OCI-LY7 (cell line): ENCODE results near the gene BICC1. TPM values are rescaled to one million over a fixed set of nuclear protein-coding genes. Genes with fewer than 3 reads are reported as not detected.

Experiments
- BruUV-seq: library from RNA; stranded (reverse); fragments of 400-500 nt; replicated peaks from 2 replicates; lab custom pipeline; 2021; lab: Mats Ljungman, UMichigan
- CTCF ChIA-PET: fragments of 300-600 bp; sonication (Branson Sonifier 250); formaldehyde crosslinking; loops from one replicate; lab custom pipeline; 2022; ENCODE audit warnings: antibody characterized with exemption; ENCODE audit not compliant: unreplicated experiment; lab: Charles Lee
- POLR2A ChIA-PET: fragments of 300-600 bp; sonication (Branson Sonifier 250); formaldehyde crosslinking; loops from one replicate; lab custom pipeline; 2022; ENCODE audit warnings: antibody characterized with exemption; lab: Charles Lee
- DNase-seq: peaks from one replicate; pipeline ENCODE4 v3.0.0-alpha.2; 2015; ENCODE audit warnings: low spot score
- H2AFZ ChIP-seq: fragments of 200-600 bp; sonication (generic), shearing (Covaris generic); 2 replicates; pipeline ENCODE4 v1.6.1; 2014; ENCODE audit warnings: mild to moderate bottlenecking, antibody characterized with exemption, low read length, moderate library complexity
- H3K27ac ChIP-seq: fragments of 200-600 bp; sonication (generic); 2 replicates; pipeline ENCODE4 v1.5.1; 2014; ENCODE audit warnings: mixed run types, low read depth, mild to moderate bottlenecking, moderate library complexity, low read length, inconsistent platforms; ENCODE audit not compliant: poor library complexity, severe bottlenecking
- H3K36me3 ChIP-seq: fragments of 200-600 bp; sonication (generic); 2 replicates; pipeline ENCODE4 v1.6.1; 2014; ENCODE audit warnings: mild to moderate bottlenecking, antibody characterized with exemption, low read length, moderate library complexity, mixed read lengths; ENCODE audit not compliant: insufficient read depth
- H3K4me1 ChIP-seq: fragments of 200-600 bp; sonication (generic); 2 replicates; pipeline ENCODE4 v1.5.1; 2014; ENCODE audit warnings: mild to moderate bottlenecking, low read length; ENCODE audit not compliant: insufficient read depth, poor library complexity, severe bottlenecking
- H3K4me2 ChIP-seq: fragments of 200-600 bp; sonication (generic); 2 replicates; pipeline ENCODE4 v1.6.1; 2014; ENCODE audit warnings: mild to moderate bottlenecking, low read length
- H3K4me3 ChIP-seq: fragments of 200-600 bp; sonication (generic); 2 replicates; pipeline ENCODE4 v1.5.1; 2014; ENCODE audit warnings: mild to moderate bottlenecking, low read depth, low read length; ENCODE audit not compliant: poor library complexity, severe bottlenecking
- H3K79me2 ChIP-seq: fragments of 200-600 bp; sonication (generic); 2 replicates; pipeline ENCODE4 v1.6.1; 2016; ENCODE audit warnings: low read depth, mild to moderate bottlenecking, low read length, moderate library complexity, mixed read lengths; ENCODE audit not compliant: insufficient read depth
- H3K9me2 ChIP-seq: fragments of 200-600 bp; sonication (generic); 2 replicates; pipeline ENCODE4 v1.6.1; 2016; ENCODE audit warnings: mild to moderate bottlenecking, low read length, mixed read lengths; ENCODE audit not compliant: insufficient read depth
- H3K9me3 ChIP-seq: fragments of 200-600 bp; sonication (generic); 2 replicates; pipeline ENCODE4 v1.6.1; 2014; ENCODE audit warnings: mild to moderate bottlenecking, mixed run types, low read length, mixed read lengths
- H4K20me1 ChIP-seq: fragments of 200-600 bp; sonication (generic); 2 replicates; pipeline ENCODE4 v1.6.1; 2014; ENCODE audit warnings: mild to moderate bottlenecking, antibody characterized with exemption, low read length, moderate library complexity, mixed read lengths; ENCODE audit not compliant: insufficient read depth
- EZH2phosphoT487 ChIP-seq: fragments of 200-600 bp; sonication (generic); IDR thresholded peaks from 2 replicates; pipeline ENCODE4 v1.6.1; 2018; ENCODE audit warnings: low read depth, borderline replicate concordance, mild to moderate bottlenecking, mixed run types, antibody characterized with exemption, low read length, moderate library complexity, mixed read lengths
- intact Hi-C: fragments of 100-400 bp; cut with micrococcal nuclease; formaldehyde crosslinking; loops from one replicate; pipeline ENCODE4 v1.10.0; 2022; ENCODE audit not compliant: unreplicated experiment
- total RNA-seq, 2 experiments: library from RNA; depleted of rRNA in 1 of 2; stranded (reverse); fragments of >200 nt in 1 of 2; shearing (Covaris generic) in 1 of 2; gene quantifications; 2 replicates each; pipeline ENCODE4 v1.2.3, GENCODE V29; 2014 to 2022
- TF ChIP-seq, protein P1 (sequence below): fragments of 200-600 bp; sonication (generic); conservative IDR thresholded peaks from 2 replicates; pipeline ENCODE4 v1.5.1; 2014; ENCODE audit warnings: mild to moderate bottlenecking, antibody characterized with exemption, low read length, moderate library complexity, mixed read lengths

Gene BICC1
- total RNA-seq, 2 experiments from 2014 or later: not detected

GRCh38 chr10:58746474-58747185 lies 234.0 kb downstream of the BICC1 start:
- Histone ChIP-seq H2AFZ (no peak overlapping the region), H3K4me1 (no peaks in the 10 kb centered on the region), H3K36me3 (no peaks in the 10 kb centered on the region), H3K9me2 (no peaks in the 10 kb centered on the region), H3K79me2 (no peaks in the 10 kb centered on the region), H3K9me3 (no peaks in the 10 kb centered on the region), H3K4me3 (no peak overlapping the region), H4K20me1 (no peaks in the 10 kb centered on the region), H3K4me2 (no peak overlapping the region), H3K27ac (no peak overlapping the region)
- DNase-seq: no peak
- no TSS peak for BruUV-seq
- CTCF ChIA-PET: no interaction called here
- TF ChIP-seq, protein P1, sequence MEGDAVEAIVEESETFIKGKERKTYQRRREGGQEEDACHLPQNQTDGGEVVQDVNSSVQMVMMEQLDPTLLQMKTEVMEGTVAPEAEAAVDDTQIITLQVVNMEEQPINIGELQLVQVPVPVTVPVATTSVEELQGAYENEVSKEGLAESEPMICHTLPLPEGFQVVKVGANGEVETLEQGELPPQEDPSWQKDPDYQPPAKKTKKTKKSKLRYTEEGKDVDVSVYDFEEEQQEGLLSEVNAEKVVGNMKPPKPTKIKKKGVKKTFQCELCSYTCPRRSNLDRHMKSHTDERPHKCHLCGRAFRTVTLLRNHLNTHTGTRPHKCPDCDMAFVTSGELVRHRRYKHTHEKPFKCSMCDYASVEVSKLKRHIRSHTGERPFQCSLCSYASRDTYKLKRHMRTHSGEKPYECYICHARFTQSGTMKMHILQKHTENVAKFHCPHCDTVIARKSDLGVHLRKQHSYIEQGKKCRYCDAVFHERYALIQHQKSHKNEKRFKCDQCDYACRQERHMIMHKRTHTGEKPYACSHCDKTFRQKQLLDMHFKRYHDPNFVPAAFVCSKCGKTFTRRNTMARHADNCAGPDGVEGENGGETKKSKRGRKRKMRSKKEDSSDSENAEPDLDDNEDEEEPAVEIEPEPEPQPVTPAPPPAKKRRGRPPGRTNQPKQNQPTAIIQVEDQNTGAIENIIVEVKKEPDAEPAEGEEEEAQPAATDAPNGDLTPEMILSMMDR: no peak
- TF ChIP-seq EZH2phosphoT487: no peak
- POLR2A ChIA-PET: interaction anchor here (0.7 to 1.6 kb wide), 2 partner anchors 10 to 12 kb away, joined by 3 to 5 read pairs; no protein-coding TSS in a partner anchor
- intact Hi-C loops: no loop called here

DNA sequence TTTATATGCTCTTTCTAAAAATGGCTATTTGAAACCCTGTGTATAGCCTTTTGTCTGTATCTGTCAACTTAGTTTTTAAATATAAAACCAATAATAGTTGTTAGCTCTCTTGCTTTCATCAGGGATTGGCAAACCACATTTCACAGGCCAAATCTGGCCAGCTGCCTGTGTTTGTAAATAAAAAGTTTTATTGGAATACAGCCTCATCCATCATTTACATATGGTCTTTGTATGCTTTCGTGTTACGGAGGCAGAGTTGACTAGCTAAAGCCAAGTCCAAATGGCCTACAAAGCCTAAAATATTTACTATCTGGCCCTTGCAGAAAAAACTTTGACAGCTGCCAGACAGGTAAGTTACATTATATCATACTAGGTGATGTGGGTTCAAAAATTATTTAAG lies 235.0 kb downstream of the BICC1 start:
- Histone ChIP-seq H2AFZ (no peak overlapping the region), H3K4me3 (no peak overlapping the region), H3K4me2 (no peak overlapping the region), H3K36me3 (no peaks in the 10 kb centered on the region), H3K79me2 (no peaks in the 10 kb centered on the region), H3K9me3 (no peaks in the 10 kb centered on the region), H3K27ac (no peak overlapping the region), H3K4me1 (no peaks in the 10 kb centered on the region), H3K9me2 (no peaks in the 10 kb centered on the region), H4K20me1 (no peaks in the 10 kb centered on the region)
- BruUV-seq: no TSS peak
- POLR2A ChIA-PET: interaction anchor here (0.9 to 1.6 kb wide), 2 partner anchors 11 kb away, joined by 4 to 5 read pairs; no protein-coding TSS in a partner anchor
- CTCF ChIA-PET: no interaction called here
- intact Hi-C loops: no loop called here
- TF ChIP-seq EZH2phosphoT487: no peak
- DNase-seq: no peak

DNA sequence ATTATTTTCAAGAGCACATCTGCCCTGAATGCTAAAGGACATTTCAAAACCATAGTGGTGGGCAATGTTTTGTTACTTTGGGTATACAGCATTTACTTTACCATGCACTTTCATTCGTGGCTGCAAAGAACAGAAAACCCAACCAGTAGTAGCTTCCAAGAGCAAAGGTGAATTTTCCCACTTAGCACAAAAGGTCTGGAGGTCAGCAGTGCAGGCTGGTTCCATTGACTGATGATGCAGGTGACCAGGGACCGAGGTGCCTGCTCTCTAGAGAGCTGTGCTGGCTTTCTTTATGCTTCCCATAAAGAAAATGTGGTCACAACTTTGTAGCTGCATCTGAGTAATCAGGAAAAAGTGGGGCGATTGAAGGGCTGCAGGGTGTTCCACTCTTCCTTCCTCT lies 240.0 kb downstream of the BICC1 start:
- intact Hi-C loops: no loop called here
- Histone ChIP-seq H3K9me3 (no peaks in the 10 kb centered on the region), H3K4me1 (no peaks in the 10 kb centered on the region), H3K4me2 (no peak overlapping the region), H3K9me2 (no peaks in the 10 kb centered on the region), H3K27ac (no peak overlapping the region), H4K20me1 (no peaks in the 10 kb centered on the region), H3K4me3 (no peak overlapping the region), H3K79me2 (no peaks in the 10 kb centered on the region), H3K36me3 (no peaks in the 10 kb centered on the region), H2AFZ (no peak overlapping the region)
- CTCF ChIA-PET: no interaction called here
- no TSS peak for BruUV-seq
- TF ChIP-seq EZH2phosphoT487: no peak
- TF ChIP-seq, protein P1: no peak
- POLR2A ChIA-PET: no interaction called here
- no peak for DNase-seq
